Iris pigment epithelial cell (primary cell): ENCODE results near the gene CENPE.

Experiments used
- DNase-seq: peaks from one replicate; pipeline ENCODE4 v3.0.0-alpha.2; 2011; ENCODE audit warnings: low read depth

Gene CENPE

DNA sequence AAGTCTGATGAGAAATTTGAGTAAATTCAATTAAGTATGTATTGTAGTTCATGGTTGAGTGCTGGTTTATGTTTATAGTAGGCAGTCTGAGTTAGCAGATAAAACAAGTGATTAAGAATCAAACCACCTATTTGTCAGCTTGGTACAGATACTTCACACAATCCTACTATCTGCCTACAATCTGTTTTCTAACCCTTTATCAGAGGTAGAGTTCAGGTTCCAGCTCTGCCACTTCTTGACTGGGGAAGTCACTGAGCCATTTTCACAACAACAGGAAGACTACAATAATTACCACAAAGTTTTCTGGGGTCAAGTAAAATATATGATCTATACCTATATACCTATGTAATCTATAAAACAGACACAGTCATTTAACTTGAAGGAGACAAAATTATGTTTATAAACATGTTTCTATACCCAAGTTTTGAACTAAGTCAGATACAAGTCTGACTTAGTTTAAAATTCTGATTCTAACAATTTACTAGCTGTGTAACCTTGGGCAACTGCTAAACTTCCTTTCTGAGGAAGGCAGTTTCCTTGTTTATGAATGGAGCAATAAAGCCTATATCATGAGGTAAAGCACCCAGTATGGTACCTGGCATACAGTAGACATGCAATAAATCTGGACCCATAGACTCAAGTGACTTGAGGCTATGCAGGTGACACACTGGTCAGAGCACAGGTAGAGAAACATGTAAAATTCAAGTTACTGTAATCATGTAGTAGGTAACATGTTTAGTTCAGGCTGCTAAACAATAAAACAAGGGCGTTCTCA, 61.3 kb downstream of the CENPE start:
- peak; percentile 6 for DNase-seq

- no peak for DNase-seq
Observed at GRCh38 chr4:103129174-103129573, 69.0 kb downstream of the CENPE start.

DNA sequence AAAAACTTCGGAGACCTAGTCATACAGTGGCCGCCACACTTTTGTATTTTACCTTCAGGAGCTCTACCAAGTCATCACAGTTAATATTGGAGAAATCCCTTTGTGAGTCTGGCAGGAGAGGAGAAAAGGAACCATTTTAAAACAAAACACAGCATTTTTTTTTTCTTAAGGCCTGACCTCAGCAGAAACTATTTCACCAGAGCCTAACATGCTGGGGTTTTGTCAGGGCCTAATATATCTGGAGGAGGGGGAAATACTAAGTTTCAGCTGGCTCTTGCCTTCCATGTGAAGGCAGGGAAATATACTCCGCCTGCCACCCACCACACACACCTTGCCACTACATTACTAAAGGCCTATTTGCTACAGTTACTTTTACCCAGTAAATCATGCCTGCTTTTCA, 72.0 kb downstream of the CENPE start:
- DNase-seq: no peak

DNA sequence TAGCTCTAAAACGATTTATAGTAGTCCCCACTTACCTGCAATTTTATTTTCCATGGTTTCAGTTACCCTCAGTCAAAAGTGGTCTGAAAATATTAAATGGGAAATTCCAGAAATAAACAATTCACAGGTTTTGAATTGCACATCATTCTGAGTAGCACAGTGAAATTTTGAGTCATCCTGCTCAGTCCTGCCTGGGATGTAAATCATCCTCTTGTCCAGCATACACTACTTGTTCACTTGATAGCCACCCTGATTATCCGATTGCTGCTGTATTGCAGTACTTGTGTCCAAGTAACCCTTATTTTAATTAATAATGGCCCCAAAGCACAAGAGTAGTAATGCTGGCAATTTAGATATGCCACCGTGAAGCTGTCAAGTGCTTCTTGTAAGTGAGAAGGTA, 75.0 kb downstream of the CENPE start:
- peak; percentile 24 for DNase-seq

GRCh38 chr4:103118166-103118565, 80.0 kb downstream of the CENPE start:
- DNase-seq: peak; percentile 20

- DNase-seq: no peak
Observed at GRCh38 chr4:103111598-103111997, 86.5 kb downstream of the CENPE start.

DNA sequence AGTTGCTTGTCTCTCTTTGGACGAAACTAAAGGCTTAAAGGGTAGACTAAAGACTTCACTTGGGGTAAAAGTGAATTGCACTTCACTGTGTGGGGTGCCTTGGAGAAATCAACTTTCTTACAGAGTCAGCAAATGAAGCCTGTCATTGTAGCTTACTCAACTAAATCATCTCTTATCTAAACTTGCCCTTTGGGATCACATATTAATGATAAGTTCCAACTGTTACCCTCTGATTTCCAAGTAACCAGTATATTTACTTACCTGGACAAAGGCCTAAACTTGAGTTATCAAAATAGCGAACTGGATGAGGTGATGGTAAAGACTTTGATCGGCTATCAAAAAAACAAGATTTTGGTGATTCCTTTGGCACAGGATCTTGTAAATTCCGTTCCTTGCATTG, 89.6 kb downstream of the CENPE start:
- no peak for DNase-seq

DNA sequence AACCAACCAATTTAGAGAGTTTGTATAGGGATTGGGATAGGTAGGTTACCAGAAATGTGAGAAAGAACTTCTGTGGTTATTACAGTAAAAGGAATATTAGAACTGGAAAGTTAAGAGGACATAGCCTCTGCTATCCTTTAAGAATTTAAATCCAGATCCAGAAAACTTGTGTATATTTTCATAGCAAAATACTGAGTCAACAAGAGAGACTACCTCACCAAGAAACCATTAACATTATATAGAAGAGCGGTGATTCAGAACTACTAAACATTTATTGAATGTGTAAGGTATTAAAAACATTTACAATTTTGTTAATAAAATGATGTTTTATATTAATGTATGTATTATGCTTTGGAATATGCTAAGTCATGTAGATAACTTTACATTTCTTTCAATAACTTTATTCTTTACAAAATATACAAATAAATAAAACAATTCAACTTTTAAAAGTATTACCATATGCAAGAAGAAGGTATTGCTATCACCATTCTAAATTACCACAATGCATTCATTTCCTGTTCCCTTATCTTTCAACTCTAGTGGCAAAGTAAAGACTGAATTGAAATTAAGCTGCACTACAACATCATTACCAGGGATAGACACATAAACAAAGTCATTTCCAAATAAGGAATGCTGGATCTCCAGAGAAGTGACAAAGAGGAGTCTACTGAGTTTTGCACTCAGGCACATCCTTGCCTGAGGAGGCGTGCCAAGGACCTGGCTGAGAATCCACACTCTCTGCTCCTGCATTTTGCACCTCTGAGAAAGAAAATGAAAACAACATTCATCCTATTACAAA, 92.4 kb downstream of the CENPE start:
- peak; percentile 31 for DNase-seq

DNA sequence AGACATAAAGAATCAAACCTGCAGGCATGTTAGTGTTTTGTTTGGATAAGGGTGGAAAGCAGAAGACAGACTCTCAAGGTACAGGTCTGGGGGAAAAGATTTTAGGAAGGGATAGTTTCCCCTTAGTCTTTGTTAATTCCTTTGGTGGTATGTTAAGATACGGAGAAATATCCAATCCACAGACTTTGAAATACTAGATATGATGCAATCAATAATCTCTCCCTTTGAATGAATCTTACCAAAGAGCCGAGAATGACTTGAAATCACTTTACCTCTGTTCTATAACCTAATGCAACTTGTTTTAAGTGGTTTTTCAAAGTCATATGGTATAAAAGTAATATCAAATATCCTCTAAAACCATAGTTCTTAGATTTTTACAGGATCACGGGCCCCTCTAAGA, 93.3 kb downstream of the CENPE start:
- no peak for DNase-seq

- no peak for DNase-seq
Observed at GRCh38 chr4:103100691-103101090, 97.5 kb downstream of the CENPE start.

- DNase-seq: peak; percentile 98
Observed at GRCh38 chr4:103099691-103100392, 98.3 kb downstream of the CENPE start, which contains the start of gene BDH2. BDH2 (minus strand) TSS chr4:103099834; CDS start chr4:103096254, 3,580 bp downstream.

- peak; percentile 38 for DNase-seq
Observed at GRCh38 chr4:103098756-103099440, 99.2 kb downstream of the CENPE start.

DNA sequence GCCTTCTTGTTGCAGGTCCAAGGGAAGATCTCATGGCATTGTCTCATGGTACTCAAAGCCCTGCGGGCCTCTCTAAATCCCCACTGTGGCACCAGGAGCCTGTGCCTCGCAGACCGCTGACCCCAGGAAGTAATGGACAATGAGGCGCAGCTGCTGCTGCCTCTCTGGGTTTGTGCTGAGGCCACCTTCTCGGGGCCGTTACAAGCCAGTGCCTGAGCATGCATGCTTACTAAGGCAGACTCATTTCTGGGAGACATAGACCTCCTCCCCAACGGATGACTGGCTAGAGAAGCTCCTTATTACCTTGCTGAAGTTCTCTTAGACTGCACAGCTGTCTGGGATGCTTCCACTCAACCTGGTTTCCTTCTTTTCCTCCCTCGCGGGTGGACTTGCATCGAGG, 99.8 kb downstream of the CENPE start:
- DNase-seq: peak; percentile 21

- DNase-seq: no peak
Observed at GRCh38 chr4:103097112-103097511, 101.0 kb downstream of the CENPE start.

DNA sequence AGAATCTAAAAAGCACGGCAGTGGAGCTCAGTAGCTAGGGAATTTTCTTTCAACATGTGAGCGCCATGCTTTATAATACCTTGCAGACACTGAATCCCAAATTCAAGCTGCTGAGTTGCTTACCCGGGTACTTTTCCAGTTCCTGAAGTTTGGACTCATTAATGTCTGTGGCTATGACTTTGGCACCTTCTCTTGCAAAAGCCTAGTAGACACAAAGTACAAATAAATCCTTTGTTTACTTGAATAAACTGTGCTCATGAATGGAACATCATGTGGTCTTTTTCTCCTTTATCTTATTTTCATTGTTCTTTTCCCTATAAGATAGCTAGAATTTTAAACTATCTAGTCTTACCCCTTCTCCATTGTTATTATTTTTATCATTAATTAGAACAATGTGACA, 103.1 kb downstream of the CENPE start:
- DNase-seq: no peak

DNA sequence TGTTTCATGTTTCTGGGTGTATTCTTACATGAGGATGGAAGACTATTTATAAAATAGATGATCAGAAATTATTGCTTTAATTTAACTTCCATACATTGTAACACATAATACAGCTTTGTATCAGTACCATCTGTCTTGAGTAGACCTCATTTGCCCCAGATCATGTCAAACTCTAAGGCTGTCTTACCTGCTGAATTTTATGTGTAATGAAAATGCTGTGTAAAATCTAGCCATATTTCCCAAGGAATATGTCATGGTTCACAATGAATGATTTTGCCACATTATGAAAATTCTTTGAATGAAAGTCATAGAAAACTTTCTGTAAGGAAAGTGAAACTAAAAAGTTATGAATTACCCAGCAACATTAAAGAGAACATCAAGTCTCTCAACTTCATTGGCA, 105.9 kb downstream of the CENPE start:
- peak; percentile 12 for DNase-seq

- DNase-seq: peak; percentile 75
Observed at GRCh38 chr4:103091601-103092223, 106.4 kb downstream of the CENPE start.

- no peak for DNase-seq
Observed at GRCh38 chr4:103089481-103089880, 108.7 kb downstream of the CENPE start.

DNA sequence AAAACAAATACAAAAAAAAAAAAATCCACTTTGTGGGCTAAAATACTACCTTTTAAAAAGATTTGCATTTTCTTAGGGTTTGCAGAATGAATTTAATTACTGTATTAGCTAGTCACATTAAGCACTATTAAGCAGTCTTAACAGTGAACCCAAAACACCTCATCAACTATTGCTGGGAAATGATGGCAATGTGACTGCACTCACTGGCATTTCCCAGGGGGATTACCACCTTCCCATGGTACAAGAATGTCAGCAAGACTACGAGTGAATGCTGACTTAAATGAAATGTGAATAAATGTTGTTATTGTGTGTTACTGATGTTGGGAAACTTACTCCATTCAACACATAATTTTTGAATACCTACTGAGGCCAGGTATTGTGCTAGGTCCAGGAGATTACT, 111.6 kb downstream of the CENPE start:
- no peak for DNase-seq

- DNase-seq: no peak
Observed at GRCh38 chr4:103085555-103086196, 112.5 kb downstream of the CENPE start.

- no peak for DNase-seq
Observed at GRCh38 chr4:103079621-103080020, 118.5 kb downstream of the CENPE start.
